ENCODE results near the gene ZNRF1.

GRCh38 chr16:75116911-75117245 lies 118.1 kb downstream of the ZNRF1 start:
- TF ChIP-seq POLR2A (IDR thresholded peaks at IDR 0.05; ENCODE audit: low read depth) (no peak), POLR2AphosphoS5 (IDR thresholded peaks at IDR 0.05) (no peak), EP300 (IDR thresholded peaks at IDR 0.05) (no peak)
- TF ChIP-seq, protein P1, sequence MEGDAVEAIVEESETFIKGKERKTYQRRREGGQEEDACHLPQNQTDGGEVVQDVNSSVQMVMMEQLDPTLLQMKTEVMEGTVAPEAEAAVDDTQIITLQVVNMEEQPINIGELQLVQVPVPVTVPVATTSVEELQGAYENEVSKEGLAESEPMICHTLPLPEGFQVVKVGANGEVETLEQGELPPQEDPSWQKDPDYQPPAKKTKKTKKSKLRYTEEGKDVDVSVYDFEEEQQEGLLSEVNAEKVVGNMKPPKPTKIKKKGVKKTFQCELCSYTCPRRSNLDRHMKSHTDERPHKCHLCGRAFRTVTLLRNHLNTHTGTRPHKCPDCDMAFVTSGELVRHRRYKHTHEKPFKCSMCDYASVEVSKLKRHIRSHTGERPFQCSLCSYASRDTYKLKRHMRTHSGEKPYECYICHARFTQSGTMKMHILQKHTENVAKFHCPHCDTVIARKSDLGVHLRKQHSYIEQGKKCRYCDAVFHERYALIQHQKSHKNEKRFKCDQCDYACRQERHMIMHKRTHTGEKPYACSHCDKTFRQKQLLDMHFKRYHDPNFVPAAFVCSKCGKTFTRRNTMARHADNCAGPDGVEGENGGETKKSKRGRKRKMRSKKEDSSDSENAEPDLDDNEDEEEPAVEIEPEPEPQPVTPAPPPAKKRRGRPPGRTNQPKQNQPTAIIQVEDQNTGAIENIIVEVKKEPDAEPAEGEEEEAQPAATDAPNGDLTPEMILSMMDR (IDR thresholded peaks at IDR 0.05), result no peak
